HCT116 (cell line): ENCODE results near the gene IMMP2L. TPM values are rescaled to one million over a fixed set of nuclear protein-coding genes. Genes with fewer than 3 reads are reported as not detected.

Source experiments
- ATAC-seq: fragments of 200-7000 bp; cut with Tn5 transposase; 2 replicates; pipeline ENCODE4 v1.9.1; 2020; ENCODE audit warnings: mild to moderate bottlenecking, moderate library complexity
- BruUV-seq: library from RNA; stranded (reverse); fragments of 400-500 nt; replicated peaks from 2 replicates; lab custom pipeline; 2021; lab: Mats Ljungman, UMichigan
- CTCF ChIA-PET: fragments of 300-600 bp; sonication (Branson Sonifier 250); formaldehyde crosslinking; loops from one replicate; lab custom pipeline; 2021; ENCODE audit warnings: antibody characterized with exemption; lab: Charles Lee
- POLR2A ChIA-PET: fragments of 300-600, 350-600 bp; sonication (Branson Sonifier 250); formaldehyde crosslinking; loops from one replicate; lab custom pipeline; 2021; ENCODE audit warnings: antibody characterized with exemption; lab: Charles Lee
- RAD21 ChIA-PET, 2 experiments: fragments of 300-600 bp; sonication (Branson Sonifier 250); formaldehyde crosslinking; loops; one replicate each; lab custom pipeline; 2023; ENCODE audit warnings: low total read pairs in 2 of 2; ENCODE audit not compliant: uncharacterized antibody in 2 of 2, unreplicated experiment in 2 of 2, low non-redundant PET in 1 of 2; lab: Charles Lee
- DNase-seq: peaks from one replicate; pipeline ENCODE4 v3.0.0-alpha.2; 2010; ENCODE audit warnings: low read depth, low spot score
- H2AFZ ChIP-seq: fragments of 200-600 bp; shearing (Covaris generic), sonication (generic); 2 replicates; pipeline ENCODE4 v1.6.1; 2017; ENCODE audit warnings: low read depth, mixed run types, mixed read lengths, antibody characterized with exemption, low read length; ENCODE audit not compliant: poor library complexity, severe bottlenecking
- H3K27ac ChIP-seq: 2 replicates; pipeline ENCODE4 v1.5.1; 2012; ENCODE audit warnings: low read depth, low read length
- H3K27me3 ChIP-seq: fragments of 200-600 bp; sonication (generic); 2 replicates; pipeline ENCODE4 v1.6.1; 2016; ENCODE audit warnings: mixed run types, low read length, mixed read lengths; ENCODE audit not compliant: insufficient read depth
- H3K36me3 ChIP-seq, 2 experiments: fragments of 200-500 bp in 1 of 2; fragments of 200-600 bp in 1 of 2; sonication (Bioruptor generic) in 1 of 2; sonication (generic) in 1 of 2; 2 replicates each; pipeline versions ENCODE4 v1.5.1 to v1.6.1; 2014 to 2016; ENCODE audit warnings: low read length in 2 of 2, inconsistent platforms in 1 of 2, mixed read lengths in 1 of 2, mixed run types in 1 of 2; ENCODE audit not compliant: insufficient read depth in 2 of 2, control insufficient read depth in 1 of 2
- H3K4me1 ChIP-seq, 2 experiments: fragments of 200-600 bp in 1 of 2; sonication (generic) in 1 of 2; 2 replicates each; pipeline versions ENCODE4 v1.5.1 to v1.6.1; 2012 to 2017; ENCODE audit warnings: low read length in 2 of 2, inconsistent platforms in 1 of 2, mild to moderate bottlenecking in 1 of 2, mixed read lengths in 1 of 2, mixed run types in 1 of 2, moderate library complexity in 1 of 2; ENCODE audit not compliant: insufficient read depth in 2 of 2, control insufficient read depth in 1 of 2
- H3K4me2 ChIP-seq: fragments of 200-600 bp; sonication (generic); 2 replicates; pipeline ENCODE4 v1.6.1; 2017; ENCODE audit warnings: mixed run types, low read length, mixed read lengths
- H3K4me3 ChIP-seq, 2 experiments: fragments of 200-600 bp in 1 of 2; sonication (generic) in 1 of 2; replicated peaks in 1 of 2; 2 replicates each; pipeline ENCODE4 v1.5.1; 2011 to 2016; ENCODE audit warnings: low read length in 2 of 2, control low read depth in 1 of 2, low read depth in 1 of 2, mild to moderate bottlenecking in 1 of 2, mixed read lengths in 1 of 2, mixed run types in 1 of 2
- H3K79me2 ChIP-seq: fragments of 200-600 bp; sonication (generic); 2 replicates; pipeline ENCODE4 v1.6.1; 2017; ENCODE audit warnings: mild to moderate bottlenecking, mixed run types, low read length, moderate library complexity, mixed read lengths; ENCODE audit not compliant: insufficient read depth
- H3K9ac ChIP-seq: fragments of 200-600 bp; sonication (generic); 2 replicates; pipeline ENCODE4 v1.6.1; 2016; ENCODE audit warnings: low read length, mixed read lengths
- H3K9me2 ChIP-seq: fragments of 200-600 bp; sonication (generic), shearing (Covaris generic); 2 replicates; pipeline ENCODE4 v1.6.1; 2017; ENCODE audit warnings: mixed run types, mild to moderate bottlenecking, moderate library complexity; ENCODE audit not compliant: insufficient read depth
- H3K9me3 ChIP-seq, 2 experiments: fragments of 200-500 bp in 1 of 2; fragments of 200-600 bp in 1 of 2; sonication (Bioruptor generic) in 1 of 2; sonication (generic) in 1 of 2; 2 replicates each; pipeline ENCODE4 v1.6.1; 2014 to 2017; ENCODE audit warnings: low read length in 2 of 2, mixed read lengths in 2 of 2, inconsistent platforms in 1 of 2, low read depth in 1 of 2, mild to moderate bottlenecking in 1 of 2, mixed run types in 1 of 2, moderate library complexity in 1 of 2; ENCODE audit not compliant: control insufficient read depth in 1 of 2, insufficient read depth in 1 of 2
- H4K20me1 ChIP-seq: fragments of 200-600 bp; sonication (generic), shearing (Covaris generic); 2 replicates; pipeline ENCODE4 v1.6.1; 2017; ENCODE audit warnings: mixed run types, mild to moderate bottlenecking, moderate library complexity; ENCODE audit not compliant: insufficient read depth
- CBX3 ChIP-seq: IDR thresholded peaks from 2 replicates; pipeline ENCODE4 v1.6.1; 2012; ENCODE audit warnings: low read depth
- CEBPB ChIP-seq: IDR thresholded peaks from 2 replicates; pipeline ENCODE4 v1.6.1; 2012; ENCODE audit warnings: low read depth
- EGR1 ChIP-seq: IDR thresholded peaks from 2 replicates; pipeline ENCODE4 v1.6.1; 2012; ENCODE audit warnings: low read depth
- EZH2 ChIP-seq: fragments of 200-600 bp; sonication (generic); IDR thresholded peaks from 2 replicates; pipeline ENCODE4 v1.6.1; 2017; ENCODE audit warnings: antibody characterized with exemption, mixed run types
- FOSL1 ChIP-seq: IDR thresholded peaks from 2 replicates; pipeline ENCODE4 v1.6.1; 2012; ENCODE audit warnings: low read depth
- POLR2AphosphoS5 ChIP-seq: IDR thresholded peaks from 2 replicates; pipeline ENCODE4 v1.6.1; 2011; ENCODE audit warnings: mild to moderate bottlenecking, low read depth, low read length, moderate library complexity
- RAD21 ChIP-seq: IDR thresholded peaks from 2 replicates; pipeline ENCODE4 v1.6.1; 2012; ENCODE audit warnings: low read depth, mild to moderate bottlenecking
- SIN3A ChIP-seq: IDR thresholded peaks from 2 replicates; pipeline ENCODE4 v1.6.1; 2012; ENCODE audit warnings: low read depth
- SRF ChIP-seq: IDR thresholded peaks from 2 replicates; pipeline ENCODE4 v1.6.1; 2012; ENCODE audit warnings: low read depth
- TCF7L2 ChIP-seq: IDR thresholded peaks from 2 replicates; pipeline ENCODE4 v1.7.0; 2011; ENCODE audit warnings: borderline replicate concordance, inconsistent platforms; ENCODE audit not compliant: insufficient read depth, insufficient read length; ENCODE audit errors: extremely low read depth
- YY1 ChIP-seq: IDR thresholded peaks from 2 replicates; pipeline ENCODE4 v1.6.1; 2011; ENCODE audit warnings: low read length, low read depth, moderate library complexity, mild to moderate bottlenecking; ENCODE audit not compliant: insufficient replicate concordance; ENCODE audit errors: extremely low read depth
- ZFX ChIP-seq: fragments of 450-650 bp; IDR thresholded peaks from 2 replicates; pipeline ENCODE4 v1.6.1; 2017
- ZNF274 ChIP-seq: fragments of 200-500 bp; sonication (Bioruptor generic); IDR thresholded peaks from 2 replicates; pipeline ENCODE4 v1.6.1; 2014; ENCODE audit warnings: mild to moderate bottlenecking, low read depth, low read length, inconsistent platforms
- intact Hi-C: fragments of 100-400 bp; cut with micrococcal nuclease; formaldehyde crosslinking; loops from 2 replicates; pipeline ENCODE4 v1.10.0; 2022
- total RNA-seq: library from RNA; stranded (reverse); gene quantifications from one replicate; pipeline ENCODE4 v1.2.1, GENCODE V29; 2021; ENCODE audit not compliant: unreplicated experiment
- TF ChIP-seq, protein P1 (sequence below): IDR thresholded peaks from 2 replicates; pipeline ENCODE4 v1.6.1; 2012; ENCODE audit warnings: low read depth
- TF ChIP-seq, protein P2 (sequence below): IDR thresholded peaks from 2 replicates; pipeline ENCODE4 v1.6.1; 2012
- TF ChIP-seq, protein P3 (sequence below), 3 experiments: fragments of 200-600 bp in 1 of 3; sonication (generic) in 1 of 3; IDR thresholded peaks in 2 of 3; conservative IDR thresholded peaks in 1 of 3; 2 replicates each; pipeline ENCODE4 v1.5.1; 2012 to 2017; ENCODE audit warnings: low read depth in 2 of 3, low read length in 2 of 3, antibody characterized with exemption in 1 of 3, borderline replicate concordance in 1 of 3, control low read depth in 1 of 3, mild to moderate bottlenecking in 1 of 3, mixed read lengths in 1 of 3, mixed run types in 1 of 3, moderate library complexity in 1 of 3; ENCODE audit not compliant: insufficient read depth in 1 of 3
- TF ChIP-seq, protein P4 (sequence below): IDR thresholded peaks from 2 replicates; pipeline ENCODE4 v1.6.1; 2012

IMMP2L gene
- total RNA-seq, 1 experiment from 2014 or later, result 21.1 TPM

DNA sequence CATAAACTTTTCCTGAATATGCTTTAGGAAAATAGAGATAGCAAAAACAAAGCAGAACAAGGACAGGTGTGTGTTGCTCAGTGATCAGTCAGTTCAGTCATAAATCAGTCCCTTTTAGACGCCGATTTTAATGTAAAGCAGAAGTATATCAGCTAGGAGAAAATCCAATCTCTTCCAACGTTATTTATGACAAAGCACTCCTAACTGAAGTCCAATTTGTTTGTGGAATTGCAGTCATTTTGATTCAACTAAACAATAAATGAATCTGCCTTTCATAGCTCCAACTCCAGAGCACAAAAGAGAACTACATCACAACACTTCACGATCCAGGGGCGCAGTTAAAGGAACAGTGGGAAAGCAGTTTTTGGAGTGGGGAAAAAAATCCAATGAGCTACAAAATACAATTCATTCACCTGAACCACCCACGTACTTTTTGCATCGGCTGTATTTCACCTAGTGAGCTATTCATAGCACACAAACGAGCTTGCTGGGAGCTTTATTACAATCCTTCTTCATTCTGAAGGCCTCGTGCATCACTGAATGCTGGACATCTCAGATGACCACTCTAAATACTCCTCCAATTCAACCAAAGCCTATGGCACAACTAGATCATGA lies 320.0 kb downstream of the IMMP2L start:
- RAD21 ChIA-PET, result no interaction called here
- Histone ChIP-seq H4K20me1 (no peaks in the 10 kb centered on the region), H3K9me3 (no peaks in the 10 kb centered on the region), H3K4me2 (no peak overlapping the region), H3K79me2 (no peaks in the 10 kb centered on the region), H3K4me3 (no peak overlapping the region), H3K4me1 (no peaks in the 10 kb centered on the region), H3K9me2 (no peaks in the 10 kb centered on the region), H3K36me3 (no peaks in the 10 kb centered on the region), H3K9ac (no peak overlapping the region), H3K27ac (no peak overlapping the region), H3K27me3 (no peaks in the 10 kb centered on the region), H2AFZ (no peak overlapping the region)
- POLR2A ChIA-PET, result no interaction called here
- CTCF ChIA-PET, result no interaction called here
- intact Hi-C loops, result no loop called here
- BruUV-seq, result no TSS peak
- no peak for DNase-seq
- TF ChIP-seq SRF (no peak), EZH2 (no peak), EGR1 (no peak), RAD21 (no peak), TCF7L2 (no peak), ZNF274 (no peak), CEBPB (no peak), SIN3A (no peak), POLR2AphosphoS5 (no peak), CBX3 (no peak), FOSL1 (no peak), YY1 (no peak), ZFX (no peak)
- TF ChIP-seq, protein P1, sequence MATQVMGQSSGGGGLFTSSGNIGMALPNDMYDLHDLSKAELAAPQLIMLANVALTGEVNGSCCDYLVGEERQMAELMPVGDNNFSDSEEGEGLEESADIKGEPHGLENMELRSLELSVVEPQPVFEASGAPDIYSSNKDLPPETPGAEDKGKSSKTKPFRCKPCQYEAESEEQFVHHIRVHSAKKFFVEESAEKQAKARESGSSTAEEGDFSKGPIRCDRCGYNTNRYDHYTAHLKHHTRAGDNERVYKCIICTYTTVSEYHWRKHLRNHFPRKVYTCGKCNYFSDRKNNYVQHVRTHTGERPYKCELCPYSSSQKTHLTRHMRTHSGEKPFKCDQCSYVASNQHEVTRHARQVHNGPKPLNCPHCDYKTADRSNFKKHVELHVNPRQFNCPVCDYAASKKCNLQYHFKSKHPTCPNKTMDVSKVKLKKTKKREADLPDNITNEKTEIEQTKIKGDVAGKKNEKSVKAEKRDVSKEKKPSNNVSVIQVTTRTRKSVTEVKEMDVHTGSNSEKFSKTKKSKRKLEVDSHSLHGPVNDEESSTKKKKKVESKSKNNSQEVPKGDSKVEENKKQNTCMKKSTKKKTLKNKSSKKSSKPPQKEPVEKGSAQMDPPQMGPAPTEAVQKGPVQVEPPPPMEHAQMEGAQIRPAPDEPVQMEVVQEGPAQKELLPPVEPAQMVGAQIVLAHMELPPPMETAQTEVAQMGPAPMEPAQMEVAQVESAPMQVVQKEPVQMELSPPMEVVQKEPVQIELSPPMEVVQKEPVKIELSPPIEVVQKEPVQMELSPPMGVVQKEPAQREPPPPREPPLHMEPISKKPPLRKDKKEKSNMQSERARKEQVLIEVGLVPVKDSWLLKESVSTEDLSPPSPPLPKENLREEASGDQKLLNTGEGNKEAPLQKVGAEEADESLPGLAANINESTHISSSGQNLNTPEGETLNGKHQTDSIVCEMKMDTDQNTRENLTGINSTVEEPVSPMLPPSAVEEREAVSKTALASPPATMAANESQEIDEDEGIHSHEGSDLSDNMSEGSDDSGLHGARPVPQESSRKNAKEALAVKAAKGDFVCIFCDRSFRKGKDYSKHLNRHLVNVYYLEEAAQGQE, result no peak
- TF ChIP-seq, protein P2, sequence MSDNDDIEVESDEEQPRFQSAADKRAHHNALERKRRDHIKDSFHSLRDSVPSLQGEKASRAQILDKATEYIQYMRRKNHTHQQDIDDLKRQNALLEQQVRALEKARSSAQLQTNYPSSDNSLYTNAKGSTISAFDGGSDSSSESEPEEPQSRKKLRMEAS, result no peak
- TF ChIP-seq, protein P3, sequence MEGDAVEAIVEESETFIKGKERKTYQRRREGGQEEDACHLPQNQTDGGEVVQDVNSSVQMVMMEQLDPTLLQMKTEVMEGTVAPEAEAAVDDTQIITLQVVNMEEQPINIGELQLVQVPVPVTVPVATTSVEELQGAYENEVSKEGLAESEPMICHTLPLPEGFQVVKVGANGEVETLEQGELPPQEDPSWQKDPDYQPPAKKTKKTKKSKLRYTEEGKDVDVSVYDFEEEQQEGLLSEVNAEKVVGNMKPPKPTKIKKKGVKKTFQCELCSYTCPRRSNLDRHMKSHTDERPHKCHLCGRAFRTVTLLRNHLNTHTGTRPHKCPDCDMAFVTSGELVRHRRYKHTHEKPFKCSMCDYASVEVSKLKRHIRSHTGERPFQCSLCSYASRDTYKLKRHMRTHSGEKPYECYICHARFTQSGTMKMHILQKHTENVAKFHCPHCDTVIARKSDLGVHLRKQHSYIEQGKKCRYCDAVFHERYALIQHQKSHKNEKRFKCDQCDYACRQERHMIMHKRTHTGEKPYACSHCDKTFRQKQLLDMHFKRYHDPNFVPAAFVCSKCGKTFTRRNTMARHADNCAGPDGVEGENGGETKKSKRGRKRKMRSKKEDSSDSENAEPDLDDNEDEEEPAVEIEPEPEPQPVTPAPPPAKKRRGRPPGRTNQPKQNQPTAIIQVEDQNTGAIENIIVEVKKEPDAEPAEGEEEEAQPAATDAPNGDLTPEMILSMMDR (IDR thresholded peaks at IDR 0.05 in 2 of 3, conservative IDR thresholded peaks at IDR 0.05 in 1 of 3; ENCODE audit: borderline replicate concordance in 1 of 3, insufficient read depth in 1 of 3, low read depth in 2 of 3, low read length in 2 of 3), result no peak
- TF ChIP-seq, protein P4, sequence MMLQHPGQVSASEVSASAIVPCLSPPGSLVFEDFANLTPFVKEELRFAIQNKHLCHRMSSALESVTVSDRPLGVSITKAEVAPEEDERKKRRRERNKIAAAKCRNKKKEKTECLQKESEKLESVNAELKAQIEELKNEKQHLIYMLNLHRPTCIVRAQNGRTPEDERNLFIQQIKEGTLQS, result no peak
- no peak for ATAC-seq
